GM19328 (cell line): ENCODE results near the gene DISC1.

Experiments
- ATAC-seq: cut with Tn5 transposase; IDR thresholded peaks from one replicate; pipeline ENCODE4 v1.9.1; 2021; ENCODE audit warnings: mild to moderate bottlenecking, moderate library complexity; ENCODE audit not compliant: unreplicated experiment

DISC1 gene

GRCh38 chr1:232059726-232060374 lies 433.3 kb downstream of the DISC1 start:
- no peak for ATAC-seq

- ATAC-seq = no peak
Observed at GRCh38 chr1:232062967-232063366, 436.4 kb downstream of the DISC1 start.

GRCh38 chr1:232066521-232066920 lies 439.9 kb downstream of the DISC1 start:
- no peak for ATAC-seq

GRCh38 chr1:232074265-232074664 lies 447.7 kb downstream of the DISC1 start:
- ATAC-seq = no peak

- ATAC-seq = no peak
Observed at GRCh38 chr1:232077809-232078208, 451.2 kb downstream of the DISC1 start.

GRCh38 chr1:232084584-232085223 lies 458.1 kb downstream of the DISC1 start:
- ATAC-seq = no peak

GRCh38 chr1:232090816-232091215 lies 464.2 kb downstream of the DISC1 start:
- ATAC-seq = no peak
